NT2/D1 (cell line): Measurements from ENCODE around the gene KDM4D.

ENCODE experiments used
- DNase-seq: peaks from one replicate; pipeline ENCODE4 v3.0.0-alpha.2; 2011; ENCODE audit warnings: low read depth, low spot score
- H3K27me3 ChIP-seq: 2 replicates; pipeline ENCODE4 v1.6.0; 2011; ENCODE audit warnings: mild to moderate bottlenecking; ENCODE audit not compliant: insufficient read length, insufficient read depth
- H3K36me3 ChIP-seq: 2 replicates; pipeline ENCODE4 v1.6.1; 2011; ENCODE audit warnings: mild to moderate bottlenecking, low read length, mixed read lengths; ENCODE audit not compliant: insufficient read depth, insufficient read length
- H3K4me1 ChIP-seq: 2 replicates; pipeline ENCODE4 v1.5.1; 2011; ENCODE audit not compliant: insufficient read depth, insufficient read length
- H3K4me3 ChIP-seq: 2 replicates; pipeline ENCODE4 v1.5.1; 2011; ENCODE audit warnings: low read depth; ENCODE audit not compliant: insufficient read length
- H3K9ac ChIP-seq: 2 replicates; pipeline ENCODE4 v1.6.0; 2011; ENCODE audit warnings: low read depth; ENCODE audit not compliant: insufficient read length
- H3K9me3 ChIP-seq: 2 replicates; pipeline ENCODE4 v1.5.1; 2011; ENCODE audit warnings: mild to moderate bottlenecking, low read length; ENCODE audit not compliant: insufficient read depth
- SUZ12 ChIP-seq: IDR thresholded peaks from 2 replicates; pipeline ENCODE4 v1.6.1; 2011; ENCODE audit not compliant: insufficient read length, insufficient read depth; ENCODE audit errors: extremely low read depth
- YY1 ChIP-seq: IDR thresholded peaks from 2 replicates; pipeline ENCODE4 v1.6.1; 2011; ENCODE audit not compliant: insufficient read length, insufficient read depth
- ZNF274 ChIP-seq: IDR thresholded peaks from 2 replicates; pipeline ENCODE4 v1.6.1; 2011; ENCODE audit warnings: mild to moderate bottlenecking, low read depth, low read length

KDM4D gene

GRCh38 chr11:94987378-94987777 is 13.9 kb downstream of the KDM4D start:
- H3K9ac ChIP-seq, result no peak overlapping the region
- H3K9me3 ChIP-seq, result no peaks in the 10 kb centered on the region
- no peak for DNase-seq
- H3K4me1 ChIP-seq, result no peaks in the 10 kb centered on the region
- no peaks in the 10 kb centered on the region for H3K27me3 ChIP-seq
- no peaks in the 10 kb centered on the region for H3K36me3 ChIP-seq
- no peak overlapping the region for H3K4me3 ChIP-seq
- TF ChIP-seq ZNF274 (no peak), YY1 (no peak), SUZ12 (no peak)

GRCh38 chr11:94988748-94989147 is 15.2 kb downstream of the KDM4D start:
- TF ChIP-seq SUZ12, result no peak
- no peak for TF ChIP-seq ZNF274
- TF ChIP-seq YY1, result no peak
- no peaks in the 10 kb centered on the region for H3K27me3 ChIP-seq
- no peak overlapping the region for H3K9ac ChIP-seq
- no peak overlapping the region for H3K4me3 ChIP-seq
- no peaks in the 10 kb centered on the region for H3K36me3 ChIP-seq
- DNase-seq, result no peak
- no peaks in the 10 kb centered on the region for H3K4me1 ChIP-seq
- H3K9me3 ChIP-seq, result no peaks in the 10 kb centered on the region

GRCh38 chr11:94993400-94993943 is 20.0 kb downstream of the KDM4D start:
- DNase-seq, result no peak
- no peaks in the 10 kb centered on the region for H3K4me1 ChIP-seq
- peaks cover 7% of the 10 kb centered on the region for H3K36me3 ChIP-seq
- no peaks in the 10 kb centered on the region for H3K9me3 ChIP-seq
- no peaks in the 10 kb centered on the region for H3K27me3 ChIP-seq
- H3K9ac ChIP-seq, result no peak overlapping the region
- TF ChIP-seq SUZ12, result no peak
- no peak overlapping the region for H3K4me3 ChIP-seq

- DNase-seq, result no peak
- no peaks in the 10 kb centered on the region for H3K4me1 ChIP-seq
- no peak overlapping the region for H3K9ac ChIP-seq
- peaks cover 12% of the 10 kb centered on the region for H3K36me3 ChIP-seq
- TF ChIP-seq YY1 (no peak), SUZ12 (no peak), ZNF274 (no peak)
- no peaks in the 10 kb centered on the region for H3K9me3 ChIP-seq
- H3K27me3 ChIP-seq, result no peaks in the 10 kb centered on the region
- no peak overlapping the region for H3K4me3 ChIP-seq
Measured at GRCh38 chr11:94997437-94997836, 23.9 kb downstream of the KDM4D start.

GRCh38 chr11:94998285-94998684 is 24.8 kb downstream of the KDM4D start:
- H3K9ac ChIP-seq, result no peak overlapping the region
- H3K4me1 ChIP-seq, result no peaks in the 10 kb centered on the region
- H3K27me3 ChIP-seq, result no peaks in the 10 kb centered on the region
- peaks cover 12% of the 10 kb centered on the region for H3K36me3 ChIP-seq
- H3K9me3 ChIP-seq, result no peaks in the 10 kb centered on the region
- no peak for DNase-seq
- H3K4me3 ChIP-seq, result no peak overlapping the region
- TF ChIP-seq ZNF274 (no peak), SUZ12 (no peak), YY1 (no peak)

- Histone ChIP-seq H3K36me3 (peaks cover 2% of the 10 kb centered on the region), H3K9ac (no peak overlapping the region), H3K27me3 (no peaks in the 10 kb centered on the region), H3K9me3 (no peaks in the 10 kb centered on the region), H3K4me3 (no peak overlapping the region), H3K4me1 (no peaks in the 10 kb centered on the region)
- no peak for TF ChIP-seq SUZ12
- TF ChIP-seq YY1, result no peak
- no peak for TF ChIP-seq ZNF274
- DNase-seq, result no peak
Measured at GRCh38 chr11:95003716-95004115, 30.2 kb downstream of the KDM4D start.

- no peaks in the 10 kb centered on the region for H3K27me3 ChIP-seq
- H3K4me1 ChIP-seq, result no peaks in the 10 kb centered on the region
- no peak for DNase-seq
- H3K4me3 ChIP-seq, result no peak overlapping the region
- H3K9me3 ChIP-seq, result no peaks in the 10 kb centered on the region
- no peaks in the 10 kb centered on the region for H3K36me3 ChIP-seq
- H3K9ac ChIP-seq, result no peak overlapping the region
- TF ChIP-seq ZNF274 (no peak), YY1 (no peak)
Measured at GRCh38 chr11:95005642-95006041, 32.1 kb downstream of the KDM4D start.

GRCh38 chr11:95011376-95011775 is 37.9 kb downstream of the KDM4D start:
- Histone ChIP-seq H3K9ac (no peak overlapping the region), H3K9me3 (no peaks in the 10 kb centered on the region), H3K36me3 (no peaks in the 10 kb centered on the region), H3K4me3 (no peak overlapping the region), H3K27me3 (no peaks in the 10 kb centered on the region), H3K4me1 (no peaks in the 10 kb centered on the region)
- DNase-seq, result no peak
- no peak for TF ChIP-seq SUZ12
- no peak for TF ChIP-seq ZNF274
- no peak for TF ChIP-seq YY1
